Right cardiac atrium (tissue), 5 donors: Measurements from ENCODE around the gene PDCL3. TPM values are rescaled to one million over a fixed set of nuclear protein-coding genes. Genes with fewer than 3 reads are reported as not detected.
A peak's percentile ranks its signal among the peaks of the same experiment; 100 is the strongest.

ENCODE experiments used
- ATAC-seq, 2 donors: fragments of 200-7000 bp; cut with Tn5 transposase; one replicate each; pipeline versions ENCODE4 v1.8.0 to v1.9.1; 2020; ENCODE audit warnings: moderate library complexity in 2 of 2, mild to moderate bottlenecking in 1 of 2
- DNase-seq, 3 donors: peaks; one replicate each; pipeline ENCODE4 v3.0.0-alpha.2; 2020
- H3K27ac ChIP-seq: one replicate; pipeline ENCODE4 v1.5.1; 2013; ENCODE audit warnings: mild to moderate bottlenecking, low read length, control low read depth, moderate library complexity
- H3K27me3 ChIP-seq: one replicate; pipeline ENCODE4 v1.6.1; 2013; ENCODE audit not compliant: control insufficient read depth, insufficient read depth
- H3K4me1 ChIP-seq: one replicate; pipeline ENCODE4 v1.6.1; 2013; ENCODE audit warnings: low read length; ENCODE audit not compliant: control insufficient read depth, insufficient read depth
- H3K4me3 ChIP-seq: one replicate; pipeline ENCODE4 v1.5.1; 2013; ENCODE audit warnings: low read length, control low read depth
- H3K9me3 ChIP-seq: one replicate; pipeline ENCODE4 v1.6.1; 2013; ENCODE audit warnings: low read length; ENCODE audit not compliant: control insufficient read depth
- WGBS: extraction: QIAGEN DNeasy Blood & Tissue Kit; methylation state at CpG from one replicate; pipeline ENCODE4 v1.1.7; 2013; 5-methylcytosine and 5-hydroxymethylcytosine counted together
- intact Hi-C, 4 donors: fragments of 100-400 bp; cut with DNase I; formaldehyde crosslinking; loops; one replicate each; pipeline versions ENCODE4 v1.11.0 to v1.14.0; 2022 to 2023
- polyA plus RNA-seq: library from polyadenylated mRNA; stranded (reverse); fragments of 200-250 nt; gene quantifications from one replicate; pipeline ENCODE4 v1.2.3, GENCODE V29; 2013
- total RNA-seq, 4 donors: library from RNA; stranded (reverse); fragmentation: NEBNext Ultra II Directional; extraction: Animal tissue kit (Norgen Biotek cat#: 25700); gene quantifications; one replicate each; pipeline ENCODE4 v1.2.1, GENCODE V29; 2021
- donor health status: healthy with polysubstance abuse.
- donor health status: DM: no; HTN: yes; CAD: no.
- donor health status: DM: no; HTN: no; CAD: no.
- donor health status: DM: no; HTN: yes; CAD: no; lungs with severe emphysema.
- donor health status: DM: yes; HTN: yes; CAD: no.

Gene PDCL3
- total and polyA plus RNA-seq, 5 donors, result 20.6 to 41.6 (median 27.1) TPM

DNA sequence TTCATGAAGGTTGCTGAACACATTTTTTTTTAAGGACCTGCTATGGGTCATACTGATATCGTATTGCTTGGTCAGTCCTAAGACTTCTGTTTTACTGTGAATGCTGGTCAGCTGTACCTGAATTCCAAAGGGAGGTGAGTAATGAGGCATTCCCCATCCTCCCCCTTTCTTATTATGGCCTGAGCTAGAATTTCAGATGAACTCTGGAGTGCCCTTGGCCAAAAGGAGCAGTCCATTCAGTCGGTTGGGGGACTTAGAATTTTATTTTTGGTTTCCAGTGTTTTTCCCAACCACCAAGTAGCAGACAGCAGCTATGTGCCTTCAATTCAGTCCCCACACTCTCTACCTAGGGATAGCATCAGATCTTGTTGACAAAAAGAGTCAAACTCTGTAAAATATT, 26.9 kb upstream of the PDCL3 start:
- no peaks in the 10 kb centered on the region for H3K4me1 ChIP-seq
- no peaks in the 10 kb centered on the region for H3K27me3 ChIP-seq
- no peak overlapping the region for H3K27ac ChIP-seq
- intact Hi-C loops, result no loop called here
- no peak for DNase-seq
- no peak overlapping the region for H3K4me3 ChIP-seq
- no peak for ATAC-seq
- H3K9me3 ChIP-seq, result no peaks in the 10 kb centered on the region
- WGBS, result 77% methylated on average over 2 of the region's 2 CpGs

DNA sequence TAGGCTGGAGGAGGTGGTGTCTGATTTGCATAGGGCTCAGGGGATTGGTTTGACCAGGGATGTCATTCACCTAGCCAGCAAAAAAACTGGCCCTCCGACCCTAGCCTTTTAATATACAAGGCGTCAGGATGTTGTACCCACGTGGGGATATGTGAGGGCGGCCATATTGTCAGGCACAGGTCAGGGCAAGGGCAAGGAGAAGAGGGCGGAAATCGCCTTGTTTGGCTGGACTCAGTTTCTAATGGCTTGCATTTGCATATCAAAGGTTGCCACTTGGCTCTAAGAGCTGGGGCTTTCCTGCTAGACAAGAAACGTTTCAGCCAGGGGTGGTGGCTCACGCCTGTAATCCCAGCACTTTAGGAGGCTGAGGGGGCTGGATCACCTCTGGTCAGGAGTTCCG, 24.9 kb upstream of the PDCL3 start:
- Histone ChIP-seq H3K27ac (no peak overlapping the region), H3K9me3 (no peaks in the 10 kb centered on the region), H3K4me3 (no peak overlapping the region), H3K27me3 (no peaks in the 10 kb centered on the region), H3K4me1 (no peaks in the 10 kb centered on the region)
- ATAC-seq (no peak), DNase-seq (no peak)
- intact Hi-C loops, result no loop called here
- 73% methylated on average over 9 of the region's 9 CpGs for WGBS

DNA sequence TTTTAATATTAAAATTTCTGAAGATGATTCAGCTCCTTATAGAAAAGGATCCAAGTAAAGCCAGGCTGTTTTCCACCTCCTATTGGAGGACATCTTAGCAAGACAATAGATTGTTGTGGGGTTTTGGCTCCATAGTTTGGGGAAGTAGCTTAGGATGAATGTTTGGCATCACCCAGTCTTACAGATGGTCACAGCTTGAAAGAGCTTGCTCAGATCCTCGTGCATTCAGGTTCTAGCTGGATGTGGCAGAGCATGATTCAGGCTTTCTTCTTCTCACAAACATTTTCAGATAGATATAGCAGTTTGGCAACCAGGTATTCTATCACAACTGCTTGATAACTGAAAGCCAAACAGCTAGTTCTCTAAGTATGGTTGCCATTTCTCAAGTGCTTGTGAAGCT, 23.6 kb upstream of the PDCL3 start:
- DNase-seq, result no peak
- no peak overlapping the region for H3K27ac ChIP-seq
- WGBS, result 52% methylated on average over 1 of the region's 1 CpG
- H3K9me3 ChIP-seq, result no peaks in the 10 kb centered on the region
- no peaks in the 10 kb centered on the region for H3K27me3 ChIP-seq
- no peak for ATAC-seq
- H3K4me1 ChIP-seq, result no peaks in the 10 kb centered on the region
- H3K4me3 ChIP-seq, result no peak overlapping the region
- intact Hi-C loops, result no loop called here

DNA sequence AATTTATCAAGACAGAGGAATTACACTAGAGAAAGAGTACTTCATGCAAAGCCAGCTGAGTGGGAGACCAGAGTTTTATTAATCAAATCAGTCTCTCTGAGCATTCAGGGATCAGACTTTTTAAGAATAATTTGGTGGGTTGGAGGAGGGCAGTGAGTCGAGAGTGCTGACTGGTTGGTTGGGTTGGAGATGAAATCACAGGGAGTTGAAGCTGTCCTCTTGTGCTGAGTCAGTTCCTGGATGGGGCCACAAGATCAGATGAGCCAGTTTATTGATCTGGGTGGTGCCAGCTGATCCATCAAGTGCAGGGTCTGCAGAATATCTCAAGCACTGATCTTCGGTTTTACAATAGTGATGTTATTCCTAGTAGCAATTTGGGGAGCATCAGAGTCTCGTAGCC, 21.4 kb upstream of the PDCL3 start:
- Histone ChIP-seq H3K27ac (no peak overlapping the region), H3K4me1 (no peaks in the 10 kb centered on the region), H3K27me3 (no peaks in the 10 kb centered on the region), H3K4me3 (no peak overlapping the region), H3K9me3 (no peaks in the 10 kb centered on the region)
- intact Hi-C loops, result no loop called here
- ATAC-seq, result no peak
- 63% methylated on average over 3 of the region's 3 CpGs for WGBS
- no peak for DNase-seq

DNA sequence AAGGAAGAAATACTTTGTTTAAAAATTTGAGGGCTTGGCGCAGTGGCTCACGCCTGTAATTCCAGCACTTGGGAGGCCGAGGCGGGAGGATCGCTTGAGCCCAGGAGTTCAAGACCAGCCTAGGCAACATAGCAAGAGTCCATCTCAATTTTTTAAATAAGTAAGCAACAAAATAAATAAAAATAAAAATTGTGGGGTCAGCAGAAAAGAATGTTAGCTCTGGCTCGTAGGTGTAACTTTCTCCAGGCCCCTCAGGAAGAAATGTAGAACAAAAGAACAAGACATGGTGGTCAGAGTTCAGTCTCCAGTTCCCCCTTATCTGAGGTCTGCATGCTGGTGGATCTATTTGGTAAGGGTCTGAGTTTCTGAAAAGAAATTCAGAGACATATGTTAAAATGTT, 20.4 kb upstream of the PDCL3 start:
- Histone ChIP-seq H3K4me1 (no peaks in the 10 kb centered on the region), H3K4me3 (no peak overlapping the region), H3K27me3 (no peaks in the 10 kb centered on the region), H3K9me3 (no peaks in the 10 kb centered on the region), H3K27ac (no peak overlapping the region)
- WGBS, result 96% methylated on average over 6 of the region's 6 CpGs
- intact Hi-C loops, result no loop called here
- DNase-seq, result no peak
- ATAC-seq, result no peak

DNA sequence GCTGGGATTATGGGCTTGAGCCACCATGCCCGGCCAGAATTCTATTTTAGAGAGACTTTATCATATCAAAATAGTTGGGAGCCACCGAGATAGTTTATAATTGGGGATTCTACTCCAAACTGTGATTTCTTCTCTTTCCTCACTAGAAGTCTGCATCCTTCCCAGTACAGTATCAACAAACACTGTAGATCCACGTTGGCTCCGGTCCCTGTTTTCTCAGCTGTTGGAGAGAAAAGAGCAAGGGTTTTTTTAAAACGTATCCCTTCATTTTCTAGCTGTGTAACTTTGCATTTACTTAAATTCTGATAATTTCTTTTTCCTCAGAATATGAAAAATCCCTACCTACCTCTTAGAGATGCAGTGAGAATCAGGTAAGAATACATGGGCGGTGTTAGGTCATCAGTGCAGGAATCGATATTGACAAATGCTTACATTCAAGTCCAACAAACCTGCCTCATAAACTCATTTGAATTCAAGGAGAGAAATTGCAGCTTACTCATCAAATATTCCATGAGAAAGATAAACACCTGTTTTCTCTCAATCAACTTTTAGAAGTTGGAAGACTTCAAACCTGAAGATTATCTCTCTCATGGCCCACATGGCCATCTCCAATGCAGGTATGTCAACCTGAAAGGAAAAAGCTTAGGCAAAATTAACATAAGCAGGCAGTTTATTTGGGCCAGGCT, 17.7 kb upstream of the PDCL3 start:
- Histone ChIP-seq H3K27ac (no peak overlapping the region), H3K9me3 (no peaks in the 10 kb centered on the region), H3K4me3 (no peak overlapping the region), H3K4me1 (no peaks in the 10 kb centered on the region), H3K27me3 (no peaks in the 10 kb centered on the region)
- no peak for ATAC-seq
- 52% methylated on average over 7 of the region's 7 CpGs for WGBS
- no peak for DNase-seq
- intact Hi-C loops, result no loop called here

DNA sequence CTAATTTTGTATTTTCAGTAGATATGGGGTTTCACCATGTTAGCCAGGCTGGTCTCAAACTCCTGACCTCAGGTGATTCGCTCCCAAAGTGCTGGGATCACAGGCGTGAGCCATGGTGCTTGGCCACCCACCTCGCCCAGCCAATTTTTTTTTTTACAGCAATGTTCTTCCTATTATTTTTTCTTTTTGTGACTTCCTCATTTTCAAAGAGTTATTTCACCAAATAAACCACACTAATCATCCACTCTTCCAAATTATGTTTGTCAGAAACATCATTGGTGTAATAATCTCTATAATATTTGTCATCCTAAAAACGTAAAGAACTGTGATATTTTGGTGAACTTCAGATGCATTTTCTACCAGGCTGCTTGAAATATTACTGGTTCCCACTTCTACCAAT, 16.3 kb upstream of the PDCL3 start:
- DNase-seq, result no peak
- WGBS, result 83% methylated on average over 4 of the region's 4 CpGs
- Histone ChIP-seq H3K9me3 (no peaks in the 10 kb centered on the region), H3K4me1 (no peaks in the 10 kb centered on the region), H3K4me3 (no peak overlapping the region), H3K27ac (no peak overlapping the region), H3K27me3 (no peaks in the 10 kb centered on the region)
- ATAC-seq, result no peak
- intact Hi-C loops, result no loop called here

DNA sequence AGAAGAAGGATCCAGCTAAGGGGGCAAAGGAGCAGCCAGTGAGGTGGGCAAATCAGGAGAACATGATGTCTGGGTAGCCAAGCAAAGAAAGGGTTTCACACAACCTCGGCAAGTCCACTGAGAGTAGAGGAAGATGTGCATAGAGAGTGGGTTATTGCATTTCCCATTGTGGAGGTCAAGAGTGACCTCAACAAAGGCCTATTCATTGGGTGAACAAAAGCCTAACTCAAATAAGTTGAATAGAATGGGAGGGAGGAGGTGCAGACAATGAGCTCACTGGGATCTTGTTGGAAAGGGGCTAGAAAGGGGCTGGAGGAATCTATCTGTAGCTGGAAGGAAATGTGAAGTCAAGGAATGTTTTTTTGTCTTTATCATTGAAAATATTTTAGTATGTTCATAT, 14.0 kb upstream of the PDCL3 start:
- no peak for ATAC-seq
- WGBS, result 86% methylated on average over 1 of the region's 1 CpG
- DNase-seq, result no peak
- no peaks in the 10 kb centered on the region for H3K27me3 ChIP-seq
- intact Hi-C loops, result no loop called here
- no peaks in the 10 kb centered on the region for H3K4me1 ChIP-seq
- no peak overlapping the region for H3K4me3 ChIP-seq
- no peaks in the 10 kb centered on the region for H3K9me3 ChIP-seq
- no peak overlapping the region for H3K27ac ChIP-seq

DNA sequence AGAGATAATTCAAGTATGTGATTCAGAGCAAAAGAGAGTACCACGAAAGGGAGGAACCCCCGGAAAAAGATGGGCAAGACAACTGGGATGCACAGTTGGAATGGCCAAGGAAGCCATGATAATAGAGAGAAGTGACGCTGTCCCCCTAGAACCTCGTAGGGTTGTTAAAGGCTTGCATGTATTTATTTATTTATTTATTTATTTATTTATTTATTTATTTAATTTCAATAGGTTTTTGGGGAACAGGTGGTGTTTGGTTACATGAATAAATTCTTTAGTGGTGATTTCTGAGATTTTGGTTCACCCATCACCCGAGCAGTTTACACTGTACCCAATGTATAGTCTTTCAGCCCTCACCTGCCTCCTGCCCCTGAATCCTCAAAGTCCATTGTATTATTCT, 11.5 kb upstream of the PDCL3 start:
- no peaks in the 10 kb centered on the region for H3K4me1 ChIP-seq
- intact Hi-C loops, result no loop called here
- no peaks in the 10 kb centered on the region for H3K9me3 ChIP-seq
- ATAC-seq (no peak), DNase-seq (no peak)
- no peak overlapping the region for H3K4me3 ChIP-seq
- H3K27ac ChIP-seq, result no peak overlapping the region
- H3K27me3 ChIP-seq, result no peaks in the 10 kb centered on the region
- WGBS, result 92% methylated on average over 5 of the region's 5 CpGs

DNA sequence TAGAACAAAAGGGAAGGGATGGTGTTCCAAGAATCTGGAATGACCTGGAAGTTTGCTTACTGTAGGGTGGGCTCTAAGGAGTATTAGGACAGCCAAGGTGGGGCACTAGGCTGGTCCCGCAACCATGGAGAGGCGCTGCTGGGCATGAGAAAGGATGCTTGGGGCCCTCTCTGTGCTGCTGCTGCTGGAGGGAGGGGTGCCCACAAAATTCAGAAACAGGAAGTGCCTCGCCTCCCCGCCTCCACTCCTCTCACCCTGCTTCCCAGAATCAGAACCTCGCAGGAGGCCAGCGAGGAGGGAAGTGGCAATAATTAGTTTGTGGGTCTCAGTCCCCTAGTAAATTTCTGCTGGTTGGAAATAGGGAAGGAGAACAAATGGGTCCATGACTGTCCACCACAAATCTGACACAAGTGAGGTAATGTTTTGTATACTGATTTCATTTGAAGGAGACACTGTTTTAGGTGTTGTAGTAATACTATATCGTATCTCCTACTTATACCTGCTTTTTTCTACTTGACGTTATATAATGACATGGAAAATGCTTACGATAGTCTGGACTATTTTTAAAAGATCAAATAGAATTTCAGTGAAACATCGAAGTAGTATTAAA, 7.9 kb upstream of the PDCL3 start:
- no peaks in the 10 kb centered on the region for H3K4me1 ChIP-seq
- intact Hi-C loops, result no loop called here
- H3K4me3 ChIP-seq, result no peak overlapping the region
- no peaks in the 10 kb centered on the region for H3K27me3 ChIP-seq
- DNase-seq (peak in 2 of 3 donors; percentile 58 to 66), ATAC-seq (peak in 1 of 2 donors; percentile 36)
- H3K27ac ChIP-seq, result no peak overlapping the region
- no peaks in the 10 kb centered on the region for H3K9me3 ChIP-seq
- WGBS, result 80% methylated on average over 10 of the region's 10 CpGs

DNA sequence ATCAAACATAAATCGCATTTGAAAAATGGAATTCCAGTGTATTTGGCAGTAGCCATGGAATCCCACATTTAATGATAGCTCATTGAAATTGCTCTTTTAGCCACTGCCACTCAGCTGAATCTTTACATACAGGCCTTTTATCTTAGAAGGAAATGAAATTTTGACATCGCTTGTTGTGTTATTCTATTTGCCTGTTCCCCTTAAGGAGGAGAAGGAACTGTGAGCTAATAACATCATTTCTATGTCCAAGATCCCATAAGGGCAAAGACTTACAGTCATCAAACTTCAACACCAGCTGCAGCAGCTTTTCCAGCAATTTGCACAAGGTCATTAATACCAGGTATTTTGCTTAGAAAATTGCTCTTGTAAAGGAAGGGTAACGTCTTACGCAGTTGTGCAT, 6.0 kb upstream of the PDCL3 start:
- Histone ChIP-seq H3K27me3 (no peaks in the 10 kb centered on the region), H3K4me3 (no peak overlapping the region), H3K4me1 (peaks cover under 1% of the 10 kb centered on the region), H3K9me3 (no peaks in the 10 kb centered on the region), H3K27ac (no peak overlapping the region)
- intact Hi-C loops, result no loop called here
- ATAC-seq, result no peak
- DNase-seq, result no peak
- 79% methylated on average over 4 of the region's 4 CpGs for WGBS
